Lung (tissue), 12 donors: ENCODE data around the gene DPCD. TPM values are rescaled to one million over a fixed set of nuclear protein-coding genes. Genes with fewer than 3 reads are reported as not detected.

Source experiments
- ATAC-seq: fragments of 200-7000 bp; cut with Tn5 transposase; one replicate; pipeline ENCODE4 v1.9.1; 2020; ENCODE audit warnings: moderate number of reproducible peaks; ENCODE audit not compliant: insufficient read depth, low FRiP score
- DNase-seq, 3 donors: peaks; one replicate each; pipeline ENCODE4 v3.0.0-alpha.2; 2013 to 2017
- H3K27ac ChIP-seq, 2 donors: one replicate each; pipeline ENCODE4 v1.5.1; 2013; ENCODE audit warnings: mild to moderate bottlenecking in 2 of 2, moderate library complexity in 2 of 2, control low read depth in 1 of 2, inconsistent platforms in 1 of 2, low read depth in 1 of 2, low read length in 1 of 2
- H3K27me3 ChIP-seq, 3 donors: one replicate each; pipeline ENCODE4 v1.5.1; 2013; ENCODE audit warnings: low read length in 2 of 3; ENCODE audit not compliant: control insufficient read depth in 3 of 3, insufficient read depth in 3 of 3
- H3K36me3 ChIP-seq, 4 donors: one replicate each; pipeline ENCODE4 v1.5.1; 2013; ENCODE audit warnings: low read length in 4 of 4, mild to moderate bottlenecking in 1 of 4, moderate library complexity in 1 of 4; ENCODE audit not compliant: control insufficient read depth in 4 of 4, insufficient read depth in 4 of 4
- H3K4me1 ChIP-seq, 5 donors: one replicate each; pipeline ENCODE4 v1.5.1; 2013; ENCODE audit warnings: low read length in 5 of 5, mild to moderate bottlenecking in 2 of 5, moderate library complexity in 1 of 5; ENCODE audit not compliant: control insufficient read depth in 5 of 5, insufficient read depth in 5 of 5
- H3K4me3 ChIP-seq: one replicate; pipeline ENCODE4 v1.5.1; 2013; ENCODE audit warnings: mild to moderate bottlenecking, control low read depth, moderate library complexity
- H3K9ac ChIP-seq, 2 donors: one replicate each; pipeline ENCODE4 v1.5.1; 2013; ENCODE audit warnings: low read length in 2 of 2, control low read depth in 1 of 2; ENCODE audit not compliant: insufficient read depth in 1 of 2
- H3K9me3 ChIP-seq, 4 donors: one replicate each; pipeline ENCODE4 v1.5.1; 2013; ENCODE audit warnings: low read length in 3 of 4, mild to moderate bottlenecking in 1 of 4, moderate library complexity in 1 of 4; ENCODE audit not compliant: control insufficient read depth in 4 of 4, insufficient read depth in 3 of 4
- CTCF ChIP-seq: IDR thresholded peaks from 2 replicates; pipeline ENCODE4 v1.5.1; 2012; ENCODE audit warnings: mild to moderate bottlenecking; ENCODE audit errors: control extremely low read depth, extremely low read depth
- WGBS, 2 donors: extraction: QIAGEN DNeasy Blood & Tissue Kit; methylation state at CpG; one replicate each; pipeline ENCODE4 v1.1.7; 2013; 5-methylcytosine and 5-hydroxymethylcytosine counted together
- polyA plus RNA-seq, 2 donors: library from polyadenylated mRNA; stranded (reverse); fragments of 200-250 nt; gene quantifications; one replicate each; pipeline ENCODE4 v1.2.1, GENCODE V29; 2013
- total RNA-seq, 2 donors: library from RNA; depleted of rRNA in 1 of 2; stranded (reverse); fragments of >200 nt in 1 of 2; gene quantifications; one replicate each; pipeline ENCODE4 v1.2.1, GENCODE V29; 2014 to 2021
- donor health status: control.
- donor health status: control.
- donor health status: Bipolar disorder and iron deficiency.
- donor health status: healthy.
- donor health status: DM: yes; HTN: yes; CAD: no.

Gene DPCD
- total and polyA plus RNA-seq, 4 donors, result 24.1 to 31.8 (median 25.9) TPM

GRCh38 chr10:101563497-101564040 is 24.6 kb upstream of the DPCD start:
- Histone ChIP-seq H3K4me3 (no peak overlapping the region), H3K4me1 (peaks cover 0 to 7% (median 0%) of the 10 kb centered on the region in 5 donors), H3K9ac (no peak overlapping the region), H3K9me3 (peaks cover 0 to 2% (median 0%) of the 10 kb centered on the region in 4 donors), H3K27me3 (peaks cover 0 to 34% (median 15%) of the 10 kb centered on the region in 3 donors), H3K36me3 (no peaks in the 10 kb centered on the region), H3K27ac (no peak overlapping the region)
- no peak for ATAC-seq
- no peak for TF ChIP-seq CTCF
- 72 to 84% methylated on average over 11 of the region's 11 CpGs for WGBS, 2 donors
- DNase-seq, result no peak

- Histone ChIP-seq H3K4me3 (no peak overlapping the region), H3K36me3 (no peaks in the 10 kb centered on the region), H3K27ac (no peak overlapping the region), H3K4me1 (peaks cover 0 to 7% (median 0%) of the 10 kb centered on the region in 5 donors), H3K9ac (no peak overlapping the region), H3K9me3 (peaks cover 0 to 2% (median 0%) of the 10 kb centered on the region in 4 donors), H3K27me3 (peaks cover 0 to 44% (median 15%) of the 10 kb centered on the region in 3 donors)
- ATAC-seq, result no peak
- no peak for DNase-seq
- TF ChIP-seq CTCF, result no peak
- WGBS, 2 donors, result 84 to 94% methylated on average over 15 of the region's 15 CpGs
These were observed 23.6 kb upstream of the DPCD start for GRCh38 chr10:101564490-101564991.

- H3K9me3 ChIP-seq, result peaks cover 0 to 2% (median 0%) of the 10 kb centered on the region in 4 donors
- H3K27ac ChIP-seq, result no peak overlapping the region
- H3K4me1 ChIP-seq, result peaks cover 0 to 8% (median 0%) of the 10 kb centered on the region in 5 donors
- no peak for DNase-seq
- H3K36me3 ChIP-seq, result no peaks in the 10 kb centered on the region
- 82 to 84% methylated on average over 5 of the region's 5 CpGs for WGBS, 2 donors
- TF ChIP-seq CTCF, result no peak
- no peak overlapping the region for H3K9ac ChIP-seq
- H3K27me3 ChIP-seq, result peaks cover 0 to 48% (median 17%) of the 10 kb centered on the region in 3 donors
- ATAC-seq, result no peak
- no peak overlapping the region for H3K4me3 ChIP-seq
These were observed 22.7 kb upstream of the DPCD start for GRCh38 chr10:101565370-101565900.
